Common myeloid progenitor, CD34-positive (primary cell): Measurements from ENCODE around the gene LRPPRC.
"Not testable (repeated sequence)": the region's sequence is repeated elsewhere in the genome, so short reads cannot be mapped to it uniquely, and the experiment has no call there.

Experiments
- CTCF ChIA-PET: fragments of 350-600 bp; sonication (Branson Sonifier 250); formaldehyde crosslinking; loops from one replicate; lab custom pipeline; 2021; ENCODE audit warnings: antibody characterized with exemption; lab: Charles Lee
- POLR2A ChIA-PET: fragments of 350-600 bp; sonication (Branson Sonifier 250); formaldehyde crosslinking; loops from one replicate; lab custom pipeline; 2021; ENCODE audit warnings: antibody characterized with exemption; lab: Charles Lee
- DNase-seq, 3 donors: peaks; one replicate each; pipeline versions ENCODE4 v3.0.0 to v3.0.0-alpha.2; 2013
- H3K27ac ChIP-seq, 2 experiments: 1 replicate in 1 of 2; 2 replicates in 1 of 2; pipeline ENCODE4 v1.7.0; 2013; ENCODE audit warnings: inconsistent platforms in 2 of 2, low read length in 2 of 2, mild to moderate bottlenecking in 2 of 2, low read depth in 1 of 2, moderate library complexity in 1 of 2; ENCODE audit not compliant: severe bottlenecking in 2 of 2, insufficient read depth in 1 of 2, poor library complexity in 1 of 2
- H3K27me3 ChIP-seq, 5 experiments: replicated peaks in 2 of 5; 1 replicate in 3 of 5; 2 replicates in 2 of 5; pipeline versions ENCODE4 v1.6.1 to v1.7.0; 2013; ENCODE audit warnings: low read length in 4 of 5, mild to moderate bottlenecking in 2 of 5, moderate library complexity in 2 of 5, inconsistent platforms in 1 of 5; ENCODE audit not compliant: insufficient read depth in 5 of 5, control insufficient read depth in 4 of 5
- H3K36me3 ChIP-seq, 4 experiments: 1 replicate in 2 of 4; 2 replicates in 2 of 4; pipeline versions ENCODE4 v1.6.1 to v1.7.0; 2013; ENCODE audit warnings: low read length in 3 of 4, control low read depth in 1 of 4, mild to moderate bottlenecking in 1 of 4; ENCODE audit not compliant: control insufficient read depth in 4 of 4, insufficient read depth in 4 of 4
- H3K4me1 ChIP-seq, 4 experiments: 1 replicate in 3 of 4; 2 replicates in 1 of 4; pipeline versions ENCODE4 v1.6.1 to v1.7.1; 2013; ENCODE audit warnings: low read length in 3 of 4, mild to moderate bottlenecking in 3 of 4, control low read depth in 1 of 4, inconsistent platforms in 1 of 4, moderate library complexity in 1 of 4; ENCODE audit not compliant: control insufficient read depth in 4 of 4, insufficient read depth in 4 of 4; ENCODE audit errors: control extremely low read depth in 1 of 4
- H3K4me3 ChIP-seq, 7 experiments: 1 replicate in 4 of 7; 2 replicates in 3 of 7; pipeline versions ENCODE4 v1.5.1 to v1.7.0; 2013; ENCODE audit warnings: mild to moderate bottlenecking in 7 of 7, low read length in 6 of 7, moderate library complexity in 6 of 7, inconsistent platforms in 2 of 7, low read depth in 2 of 7, control low read depth in 1 of 7; ENCODE audit not compliant: insufficient read depth in 4 of 7, control insufficient read depth in 1 of 7; ENCODE audit errors: extremely low read depth in 1 of 7
- H3K9me3 ChIP-seq, 5 experiments: 1 replicate in 4 of 5; 2 replicates in 1 of 5; pipeline versions ENCODE4 v1.6.1 to v1.7.1; 2013; ENCODE audit warnings: low read length in 4 of 5, mild to moderate bottlenecking in 2 of 5, inconsistent platforms in 1 of 5, low read depth in 1 of 5, moderate library complexity in 1 of 5; ENCODE audit not compliant: control insufficient read depth in 4 of 5, insufficient read depth in 2 of 5; ENCODE audit errors: control extremely low read depth in 1 of 5
- WGBS: methylation state at CpG from one replicate; pipeline ENCODE4 v1.1.5; 2013; ENCODE audit not compliant: insufficient coverage; 5-methylcytosine and 5-hydroxymethylcytosine counted together

The LRPPRC gene

GRCh38 chr2:44027076-44027475 is 31.3 kb upstream of the LRPPRC start:
- POLR2A ChIA-PET, H3K36me3 ChIP-seq, H3K27ac ChIP-seq, H3K27me3 ChIP-seq, H3K4me3 ChIP-seq, H3K9me3 ChIP-seq, DNase-seq, H3K4me1 ChIP-seq: not testable (repeated sequence)
- 93% methylated on average over 2 of the region's 4 CpGs for WGBS
- CTCF ChIA-PET, result interaction anchor here (0.9 kb wide), 1 partner anchor 17 kb away, joined by 3 read pairs; no protein-coding TSS in a partner anchor

GRCh38 chr2:44016282-44016681 is 20.5 kb upstream of the LRPPRC start:
- Histone ChIP-seq H3K9me3 (no peaks in the 10 kb centered on the region), H3K36me3 (no peaks in the 10 kb centered on the region), H3K27me3 (peaks cover 0 to 3% (median 2%) of the 10 kb centered on the region in 5 experiments), H3K4me1 (no peaks in the 10 kb centered on the region), H3K27ac (no peak overlapping the region), H3K4me3 (no peak overlapping the region)
- CTCF ChIA-PET, result no interaction called here
- POLR2A ChIA-PET, result no interaction called here
- 24% methylated on average over 4 of the region's 6 CpGs for WGBS
- peak; percentile 45 to 80 (median 75) for DNase-seq

GRCh38 chr2:44015239-44015638 is 19.4 kb upstream of the LRPPRC start:
- H3K4me3 ChIP-seq, result no peak overlapping the region
- ChIA-PET POLR2A (no interaction called here), CTCF (no interaction called here)
- peaks cover 0 to 4% (median 2%) of the 10 kb centered on the region in 5 experiments for H3K27me3 ChIP-seq
- H3K36me3 ChIP-seq, result no peaks in the 10 kb centered on the region
- DNase-seq, result no peak
- H3K4me1 ChIP-seq, result no peaks in the 10 kb centered on the region
- H3K27ac ChIP-seq, result no peak overlapping the region
- 83% methylated on average over 4 of the region's 4 CpGs for WGBS
- no peaks in the 10 kb centered on the region for H3K9me3 ChIP-seq

- 100% methylated on average over 1 of the region's 3 CpGs for WGBS
- H3K4me3 ChIP-seq, POLR2A ChIA-PET: not testable (repeated sequence)
Measured at GRCh38 chr2:44013205-44013604, 17.4 kb upstream of the LRPPRC start.

GRCh38 chr2:44010266-44010665 is 14.5 kb upstream of the LRPPRC start:
- H3K4me3 ChIP-seq, result no peak overlapping the region
- POLR2A ChIA-PET, result no interaction called here
- H3K9me3 ChIP-seq, result no peaks in the 10 kb centered on the region
- WGBS, result 93% methylated on average over 6 of the region's 7 CpGs
- peaks cover 0 to 6% (median 2%) of the 10 kb centered on the region in 5 experiments for H3K27me3 ChIP-seq
- DNase-seq, result no peak
- peaks cover 2 to 6% (median 4%) of the 10 kb centered on the region in 4 experiments for H3K4me1 ChIP-seq
- H3K36me3 ChIP-seq, result no peaks in the 10 kb centered on the region
- H3K27ac ChIP-seq, result no peak overlapping the region
- CTCF ChIA-PET, result no interaction called here

More at GRCh38 chr2:44013205-44013604, 17.4 kb upstream of the LRPPRC start:
- not testable (repeated sequence) for H3K36me3 ChIP-seq, DNase-seq, H3K27ac ChIP-seq, H3K4me1 ChIP-seq, H3K9me3 ChIP-seq, H3K27me3 ChIP-seq
- CTCF ChIA-PET, result interaction anchor here (1.2 kb wide), 1 partner anchor 12 kb away, joined by 3 read pairs; no protein-coding TSS in a partner anchor

GRCh38 chr2:44009136-44009735 is 13.4 kb upstream of the LRPPRC start:
- Histone ChIP-seq H3K27me3 (peaks cover 0 to 3% (median 0%) of the 10 kb centered on the region in 5 experiments), H3K27ac (no peak overlapping the region), H3K9me3 (no peaks in the 10 kb centered on the region), H3K36me3 (no peaks in the 10 kb centered on the region), H3K4me3 (no peak overlapping the region), H3K4me1 (peaks cover 9 to 15% (median 12%) of the 10 kb centered on the region in 4 experiments)
- 63% methylated on average over 2 of the region's 3 CpGs for WGBS
- DNase-seq, result peak in 1 of 3 donors; percentile 20
- POLR2A ChIA-PET, result no interaction called here
- CTCF ChIA-PET, result no interaction called here

- Histone ChIP-seq H3K4me3 (no peak overlapping the region), H3K27ac (no peak overlapping the region), H3K27me3 (peaks cover 0 to 3% (median 0%) of the 10 kb centered on the region in 5 experiments), H3K4me1 (peaks cover 9 to 15% (median 12%) of the 10 kb centered on the region in 4 experiments), H3K9me3 (no peaks in the 10 kb centered on the region), H3K36me3 (no peaks in the 10 kb centered on the region)
- ChIA-PET CTCF (no interaction called here), POLR2A (no interaction called here)
- DNase-seq, result no peak
- WGBS, result 57% methylated on average over 1 of the region's 3 CpGs
Measured at GRCh38 chr2:44005846-44006245, 10.1 kb upstream of the LRPPRC start.
